Mucosa of stomach (tissue), 1 donor: ENCODE results near the gene CLEC2L.

ENCODE experiments used
- H3K27me3 ChIP-seq: one replicate; pipeline ENCODE4 v1.7.0; 2013; ENCODE audit warnings: mild to moderate bottlenecking, low read length; ENCODE audit not compliant: control insufficient read depth, insufficient read depth
- H3K36me3 ChIP-seq: one replicate; pipeline ENCODE4 v1.7.0; 2013; ENCODE audit warnings: low read length; ENCODE audit not compliant: control insufficient read depth, insufficient read depth
- H3K4me1 ChIP-seq: one replicate; pipeline ENCODE4 v1.7.0; 2013; ENCODE audit warnings: mild to moderate bottlenecking, low read length; ENCODE audit not compliant: control insufficient read depth, insufficient read depth
- H3K4me3 ChIP-seq: one replicate; pipeline ENCODE4 v1.7.0; 2013; ENCODE audit warnings: low read length
- H3K9ac ChIP-seq: one replicate; pipeline ENCODE4 v1.7.0; 2013; ENCODE audit warnings: mild to moderate bottlenecking, low read length, moderate library complexity
- H3K9me3 ChIP-seq: one replicate; pipeline ENCODE4 v1.7.0; 2013; ENCODE audit warnings: mild to moderate bottlenecking, low read length, moderate library complexity; ENCODE audit not compliant: control insufficient read depth
- donor health status: Pancreatic carcinoma.

The CLEC2L gene

GRCh38 chr7:139525239-139525638, 1.8 kb downstream of the CLEC2L start:
- H3K27me3 ChIP-seq, result peaks cover 47% of the 10 kb centered on the region
- no peaks in the 10 kb centered on the region for H3K36me3 ChIP-seq
- H3K9ac ChIP-seq, result no peak overlapping the region
- no peaks in the 10 kb centered on the region for H3K9me3 ChIP-seq
- H3K4me1 ChIP-seq, result peaks cover 3% of the 10 kb centered on the region
- H3K4me3 ChIP-seq, result no peak overlapping the region

- Histone ChIP-seq H3K4me3 (no peak overlapping the region), H3K9ac (no peak overlapping the region), H3K4me1 (peaks cover 3% of the 10 kb centered on the region), H3K27me3 (peaks cover 47% of the 10 kb centered on the region), H3K9me3 (no peaks in the 10 kb centered on the region), H3K36me3 (no peaks in the 10 kb centered on the region)
Measured at GRCh38 chr7:139525750-139526149, 2.3 kb downstream of the CLEC2L start.

GRCh38 chr7:139526578-139527544, 3.4 kb downstream of the CLEC2L start:
- Histone ChIP-seq H3K9ac (no peak overlapping the region), H3K9me3 (no peaks in the 10 kb centered on the region), H3K27me3 (peaks cover 38% of the 10 kb centered on the region), H3K4me3 (no peak overlapping the region), H3K4me1 (peaks cover 3% of the 10 kb centered on the region), H3K36me3 (no peaks in the 10 kb centered on the region)

GRCh38 chr7:139531094-139531493, 7.6 kb downstream of the CLEC2L start:
- H3K36me3 ChIP-seq, result no peaks in the 10 kb centered on the region
- H3K4me1 ChIP-seq, result no peaks in the 10 kb centered on the region
- no peaks in the 10 kb centered on the region for H3K9me3 ChIP-seq
- no peak overlapping the region for H3K4me3 ChIP-seq
- H3K9ac ChIP-seq, result no peak overlapping the region
- H3K27me3 ChIP-seq, result peaks cover 13% of the 10 kb centered on the region

- H3K4me1 ChIP-seq, result no peaks in the 10 kb centered on the region
- no peak overlapping the region for H3K4me3 ChIP-seq
- peaks cover 4% of the 10 kb centered on the region for H3K27me3 ChIP-seq
- no peaks in the 10 kb centered on the region for H3K9me3 ChIP-seq
- H3K9ac ChIP-seq, result no peak overlapping the region
- H3K36me3 ChIP-seq, result no peaks in the 10 kb centered on the region
Measured at GRCh38 chr7:139532636-139533155, 9.2 kb downstream of the CLEC2L start.

GRCh38 chr7:139534096-139534495, 10.6 kb downstream of the CLEC2L start:
- H3K4me3 ChIP-seq, result no peak overlapping the region
- H3K27me3 ChIP-seq, result peaks cover 4% of the 10 kb centered on the region
- H3K9ac ChIP-seq, result no peak overlapping the region
- H3K36me3 ChIP-seq, result no peaks in the 10 kb centered on the region
- H3K4me1 ChIP-seq, result no peaks in the 10 kb centered on the region
- no peaks in the 10 kb centered on the region for H3K9me3 ChIP-seq

GRCh38 chr7:139534966-139535651, 11.6 kb downstream of the CLEC2L start:
- H3K36me3 ChIP-seq, result no peaks in the 10 kb centered on the region
- H3K9ac ChIP-seq, result no peak overlapping the region
- H3K27me3 ChIP-seq, result peaks cover 4% of the 10 kb centered on the region
- no peaks in the 10 kb centered on the region for H3K4me1 ChIP-seq
- H3K4me3 ChIP-seq, result no peak overlapping the region
- no peaks in the 10 kb centered on the region for H3K9me3 ChIP-seq

GRCh38 chr7:139536152-139536551, 12.7 kb downstream of the CLEC2L start:
- H3K9me3 ChIP-seq, result no peaks in the 10 kb centered on the region
- peaks cover 6% of the 10 kb centered on the region for H3K27me3 ChIP-seq
- H3K36me3 ChIP-seq, result no peaks in the 10 kb centered on the region
- no peak overlapping the region for H3K9ac ChIP-seq
- H3K4me1 ChIP-seq, result no peaks in the 10 kb centered on the region
- H3K4me3 ChIP-seq, result no peak overlapping the region

- Histone ChIP-seq H3K9me3 (no peaks in the 10 kb centered on the region), H3K4me1 (no peaks in the 10 kb centered on the region), H3K36me3 (no peaks in the 10 kb centered on the region), H3K9ac (no peak overlapping the region), H3K4me3 (no peak overlapping the region), H3K27me3 (peaks cover 6% of the 10 kb centered on the region)
Measured at GRCh38 chr7:139538881-139539635, 15.6 kb downstream of the CLEC2L start.

- Histone ChIP-seq H3K4me1 (no peaks in the 10 kb centered on the region), H3K27me3 (peaks cover 6% of the 10 kb centered on the region), H3K4me3 (no peak overlapping the region), H3K9me3 (no peaks in the 10 kb centered on the region), H3K9ac (no peak overlapping the region), H3K36me3 (no peaks in the 10 kb centered on the region)
Measured at GRCh38 chr7:139540203-139540602, 16.7 kb downstream of the CLEC2L start.

GRCh38 chr7:139541600-139542307, 18.3 kb downstream of the CLEC2L start:
- no peaks in the 10 kb centered on the region for H3K4me1 ChIP-seq

More at GRCh38 chr7:139541600-139542307, 18.3 kb downstream of the CLEC2L start:
- peaks cover 2% of the 10 kb centered on the region for H3K27me3 ChIP-seq
- H3K4me3 ChIP-seq, result no peak overlapping the region
- no peaks in the 10 kb centered on the region for H3K9me3 ChIP-seq
- H3K9ac ChIP-seq, result no peak overlapping the region
- H3K36me3 ChIP-seq, result no peaks in the 10 kb centered on the region
